ENCODE measurements around the gene PTGES2.

PTGES2 gene

DNA sequence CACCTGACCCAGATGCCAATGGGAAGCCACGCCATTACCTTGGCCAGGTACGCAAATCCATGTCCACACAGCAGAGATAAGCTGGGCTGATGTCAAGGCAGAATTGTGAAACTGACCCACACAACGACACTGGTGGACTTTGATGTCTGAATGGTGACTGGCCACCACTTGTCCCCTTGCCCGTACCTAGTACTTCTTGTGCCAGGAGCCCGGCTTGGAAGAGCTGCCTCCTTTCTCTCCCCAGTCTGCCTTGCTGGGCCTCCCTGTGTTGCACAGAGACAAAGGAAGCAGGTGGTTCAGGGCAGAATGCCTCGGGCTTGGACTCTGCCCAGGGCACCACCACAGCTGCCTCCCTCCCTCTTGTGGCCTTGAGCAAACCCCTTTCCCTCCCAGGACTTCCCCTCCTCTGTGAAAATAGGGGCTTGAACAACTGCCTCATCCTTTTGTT, 23.3 kb downstream of the PTGES2 start:
- POLR2A ChIA-PET, result interaction anchor here (0.6 kb wide), 1 partner anchor 27 kb away, joined by 5 read pairs; no protein-coding TSS in a partner anchor
- TF ChIP-seq, protein P1, sequence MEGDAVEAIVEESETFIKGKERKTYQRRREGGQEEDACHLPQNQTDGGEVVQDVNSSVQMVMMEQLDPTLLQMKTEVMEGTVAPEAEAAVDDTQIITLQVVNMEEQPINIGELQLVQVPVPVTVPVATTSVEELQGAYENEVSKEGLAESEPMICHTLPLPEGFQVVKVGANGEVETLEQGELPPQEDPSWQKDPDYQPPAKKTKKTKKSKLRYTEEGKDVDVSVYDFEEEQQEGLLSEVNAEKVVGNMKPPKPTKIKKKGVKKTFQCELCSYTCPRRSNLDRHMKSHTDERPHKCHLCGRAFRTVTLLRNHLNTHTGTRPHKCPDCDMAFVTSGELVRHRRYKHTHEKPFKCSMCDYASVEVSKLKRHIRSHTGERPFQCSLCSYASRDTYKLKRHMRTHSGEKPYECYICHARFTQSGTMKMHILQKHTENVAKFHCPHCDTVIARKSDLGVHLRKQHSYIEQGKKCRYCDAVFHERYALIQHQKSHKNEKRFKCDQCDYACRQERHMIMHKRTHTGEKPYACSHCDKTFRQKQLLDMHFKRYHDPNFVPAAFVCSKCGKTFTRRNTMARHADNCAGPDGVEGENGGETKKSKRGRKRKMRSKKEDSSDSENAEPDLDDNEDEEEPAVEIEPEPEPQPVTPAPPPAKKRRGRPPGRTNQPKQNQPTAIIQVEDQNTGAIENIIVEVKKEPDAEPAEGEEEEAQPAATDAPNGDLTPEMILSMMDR (IDR thresholded peaks at IDR 0.05; ENCODE audit: control extremely low read depth, extremely low read depth, low read depth, missing control alignments), result no peak
- CTCF ChIA-PET, result interaction anchor here (5.5 kb wide), 1 partner anchor 11 kb away, joined by 53 read pairs; no protein-coding TSS in a partner anchor

DNA sequence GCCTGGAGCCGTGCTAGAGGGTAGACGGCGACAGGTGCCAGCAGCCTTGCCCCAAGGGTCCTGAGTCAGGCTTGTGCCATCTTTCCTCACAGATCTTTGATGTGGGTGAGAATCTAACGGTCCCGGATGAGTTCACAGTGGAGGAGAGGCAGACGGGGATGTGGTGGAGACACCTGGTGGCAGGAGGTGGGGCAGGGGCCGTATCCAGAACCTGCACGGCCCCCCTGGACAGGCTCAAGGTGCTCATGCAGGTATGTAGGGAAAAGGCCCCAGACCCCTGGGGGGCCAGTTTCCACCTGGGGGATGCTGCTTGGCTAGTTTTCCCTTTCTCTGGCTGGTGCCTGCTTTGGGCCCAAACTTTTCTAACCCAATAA, 24.0 kb downstream of the PTGES2 start:
- TF ChIP-seq, protein P1 (IDR thresholded peaks at IDR 0.05; ENCODE audit: control extremely low read depth, extremely low read depth, low read depth, missing control alignments), result peak; percentile 6
- no peak for DNase-seq (ENCODE audit: extremely low spot score)
- ChIA-PET CTCF (interaction anchor here (0.7 to 5.5 kb wide), 4 partner anchors 11 to 160 kb away, joined by 3 to 53 read pairs (median 3); no protein-coding TSS in a partner anchor), POLR2A (no interaction called here)

More for the DNA sequence above, 23.3 kb downstream of the PTGES2 start:
- no peak for DNase-seq (ENCODE audit: extremely low spot score)

DNA sequence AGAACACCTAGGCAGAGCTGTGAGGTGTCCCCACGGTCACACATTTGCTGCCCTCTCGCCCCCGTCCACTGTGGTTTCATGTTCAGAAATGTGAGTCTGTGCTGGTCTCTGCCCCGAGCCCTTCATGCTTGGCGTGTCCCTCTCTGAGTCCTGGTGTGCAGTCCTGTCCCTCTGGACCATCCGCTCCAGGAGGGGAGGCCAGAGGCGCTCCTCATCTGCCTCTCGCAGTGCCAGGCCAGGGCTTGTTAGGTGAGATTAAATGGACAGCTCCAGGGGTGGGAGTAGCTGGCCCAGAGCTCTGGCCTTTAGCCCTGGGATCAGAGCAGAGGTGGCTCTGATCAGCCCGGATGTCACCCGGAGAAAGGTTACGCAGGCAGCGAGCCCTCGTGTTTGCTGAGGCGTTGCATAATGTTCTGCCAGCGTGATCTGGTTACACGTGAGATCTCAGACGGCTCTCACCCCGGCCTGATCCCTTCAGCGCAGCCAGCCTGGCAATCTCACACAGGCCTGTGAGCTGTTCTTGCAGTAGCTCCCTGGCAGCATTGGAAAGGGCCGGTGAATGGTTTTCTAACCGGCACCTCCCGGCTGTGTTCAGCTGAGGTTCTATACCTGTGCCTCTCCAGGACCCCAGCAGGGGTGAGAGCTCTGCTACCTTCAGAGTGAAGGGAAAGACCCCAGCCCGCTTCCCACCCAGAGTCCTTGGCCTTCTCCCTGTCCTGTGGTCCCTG, 24.5 kb downstream of the PTGES2 start:
- ChIA-PET POLR2A (interaction anchor here (1.1 kb wide), 1 partner anchor 9 kb away, joined by 3 read pairs; no protein-coding TSS in a partner anchor), CTCF (interaction anchor here (0.7 to 5.5 kb wide), 4 partner anchors 11 to 159 kb away, joined by 3 to 53 read pairs (median 3); no protein-coding TSS in a partner anchor)
- no peak for DNase-seq (ENCODE audit: extremely low spot score)
- TF ChIP-seq, protein P1 (IDR thresholded peaks at IDR 0.05; ENCODE audit: control extremely low read depth, extremely low read depth, low read depth, missing control alignments), result no peak

DNA sequence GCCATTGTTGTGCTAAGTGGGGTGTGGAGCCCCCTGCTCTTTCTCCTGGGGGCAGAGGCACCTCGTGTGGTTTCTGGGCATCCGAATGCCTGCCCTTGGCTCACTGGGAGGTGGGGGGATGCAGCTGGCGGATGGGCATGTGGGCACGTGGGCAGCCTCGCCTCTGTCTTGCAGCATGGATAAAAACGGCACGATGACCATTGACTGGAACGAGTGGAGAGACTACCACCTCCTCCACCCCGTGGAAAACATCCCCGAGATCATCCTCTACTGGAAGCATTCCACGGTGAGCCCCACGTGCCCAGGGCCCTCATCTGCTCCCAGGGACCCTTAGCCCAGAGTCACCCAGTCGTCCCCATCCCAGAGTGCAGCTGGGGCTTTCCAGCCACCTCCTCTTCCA, 25.3 kb downstream of the PTGES2 start:
- CTCF ChIA-PET, result interaction anchor here (1.5 to 5.5 kb wide), 2 partner anchors 10 to 13 kb away, joined by 3 to 53 read pairs; no protein-coding TSS in a partner anchor
- no peak for DNase-seq (ENCODE audit: extremely low spot score)
- TF ChIP-seq, protein P1 (IDR thresholded peaks at IDR 0.05; ENCODE audit: control extremely low read depth, extremely low read depth, low read depth, missing control alignments), result no peak
- POLR2A ChIA-PET, result interaction anchor here (1.1 kb wide), 1 partner anchor 8 kb away, joined by 3 read pairs; no protein-coding TSS in a partner anchor

DNA sequence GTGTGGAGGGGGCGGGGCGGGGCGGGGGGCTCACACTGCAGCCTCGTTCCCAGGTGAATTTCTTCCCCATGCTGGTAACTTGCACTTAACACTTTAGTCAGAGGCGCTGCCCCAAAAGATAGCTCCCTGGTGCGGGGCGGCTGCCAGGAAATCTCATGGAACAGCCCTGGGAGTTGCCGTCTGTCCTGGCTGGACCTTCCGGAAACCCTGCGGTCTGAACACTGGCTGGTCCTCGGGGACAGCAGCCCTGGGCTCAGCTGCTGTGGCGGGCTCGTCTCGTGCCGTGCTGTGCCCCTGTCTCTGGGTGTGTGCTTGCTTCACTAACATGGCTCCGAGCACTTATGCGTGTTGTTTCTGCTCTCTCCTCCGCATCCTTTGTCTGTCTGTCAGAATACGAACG, 25.8 kb downstream of the PTGES2 start:
- CTCF ChIA-PET, result interaction anchor here (1.6 to 5.5 kb wide), 3 partner anchors 14 to 158 kb away, joined by 4 to 53 read pairs (median 9); no protein-coding TSS in a partner anchor
- TF ChIP-seq, protein P1 (IDR thresholded peaks at IDR 0.05; ENCODE audit: control extremely low read depth, extremely low read depth, low read depth, missing control alignments), result no peak

DNA sequence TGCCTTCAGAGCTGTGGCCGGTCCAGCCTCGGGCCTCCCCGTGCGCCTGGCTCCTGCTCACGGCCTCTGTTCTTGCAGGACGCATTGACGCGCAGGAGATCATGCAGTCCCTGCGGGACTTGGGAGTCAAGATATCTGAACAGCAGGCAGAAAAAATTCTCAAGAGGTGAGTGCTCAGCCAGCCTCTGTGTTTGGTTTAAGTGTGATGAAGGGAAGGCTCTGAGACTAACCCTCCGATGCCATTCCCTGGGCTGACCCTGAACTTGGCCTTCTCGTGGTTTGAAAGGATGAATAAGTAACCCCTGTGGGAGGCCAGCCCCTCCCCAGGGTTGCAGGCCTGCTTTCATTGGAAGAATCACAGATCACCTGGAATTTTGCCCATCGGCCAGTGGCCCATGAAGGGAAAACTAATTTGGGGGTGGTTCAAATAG, 26.3 kb downstream of the PTGES2 start:
- no peak for DNase-seq (ENCODE audit: extremely low spot score)
- CTCF ChIA-PET, result interaction anchor here (1.5 to 11.7 kb wide), 4 partner anchors 14 to 158 kb away, joined by 4 to 105 read pairs (median 7); no protein-coding TSS in a partner anchor
- POLR2A ChIA-PET, result no interaction called here
- TF ChIP-seq, protein P1 (IDR thresholded peaks at IDR 0.05; ENCODE audit: control extremely low read depth, extremely low read depth, low read depth, missing control alignments), result no peak

More for the DNA sequence above, 25.8 kb downstream of the PTGES2 start:
- no peak for DNase-seq (ENCODE audit: extremely low spot score)
- POLR2A ChIA-PET, result no interaction called here
